GM12875 (cell line): ENCODE measurements around the gene LY6G5C.

ENCODE experiments used
- H3K4me3 ChIP-seq: one replicate; pipeline ENCODE4 v1.5.1; 2011; ENCODE audit warnings: low read depth, low read length, control low read depth
- CTCF ChIP-seq: IDR thresholded peaks from 2 replicates; pipeline ENCODE4 v1.5.1; 2011; ENCODE audit warnings: low read depth, mild to moderate bottlenecking, control low read depth, inconsistent platforms, low read length, moderate library complexity, borderline replicate concordance; ENCODE audit not compliant: insufficient read depth

LY6G5C gene

GRCh38 chr6:31640612-31641011, 40.3 kb downstream of the LY6G5C start:
- H3K4me3 ChIP-seq, result no peak overlapping the region
- no peak for TF ChIP-seq CTCF

- H3K4me3 ChIP-seq, result no peak overlapping the region
- no peak for TF ChIP-seq CTCF
These were observed 41.4 kb downstream of the LY6G5C start for GRCh38 chr6:31639449-31639861.

GRCh38 chr6:31639043-31639442, 41.8 kb downstream of the LY6G5C start:
- H3K4me3 ChIP-seq, result no peak overlapping the region
- TF ChIP-seq CTCF, result no peak

GRCh38 chr6:31636698-31637596, 43.9 kb downstream of the LY6G5C start:
- no peak for TF ChIP-seq CTCF
- H3K4me3 ChIP-seq, result no peak overlapping the region

- no peak for TF ChIP-seq CTCF
These were observed 45.8 kb downstream of the LY6G5C start for GRCh38 chr6:31634969-31635575.

GRCh38 chr6:31634131-31634530, 46.7 kb downstream of the LY6G5C start:
- no peak for TF ChIP-seq CTCF
- no peak overlapping the region for H3K4me3 ChIP-seq

More at GRCh38 chr6:31634969-31635575, 45.8 kb downstream of the LY6G5C start:
- H3K4me3 ChIP-seq, result no peak overlapping the region
